KMS-11 (cell line): ENCODE results near the gene LHX1.

Source experiments
- H2AFZ ChIP-seq: fragments of 200-600 bp; sonication (generic); 2 replicates; pipeline ENCODE4 v1.6.1; 2016; ENCODE audit warnings: antibody characterized with exemption, mixed run types, low read depth
- H3K27ac ChIP-seq: fragments of 200-600 bp; sonication (generic); 2 replicates; pipeline ENCODE4 v1.6.1; 2016; ENCODE audit warnings: mild to moderate bottlenecking, mixed run types
- H3K27me3 ChIP-seq: fragments of 200-600 bp; sonication (generic); 2 replicates; pipeline ENCODE4 v1.6.1; 2017; ENCODE audit warnings: mild to moderate bottlenecking, low read depth, mixed run types, moderate library complexity; ENCODE audit not compliant: insufficient read depth
- H3K36me3 ChIP-seq: fragments of 200-600 bp; sonication (generic); 2 replicates; pipeline ENCODE4 v1.6.1; 2017; ENCODE audit warnings: mild to moderate bottlenecking, mixed run types; ENCODE audit not compliant: insufficient read depth
- H3K4me1 ChIP-seq: fragments of 200-600 bp; sonication (generic); 2 replicates; pipeline ENCODE4 v1.6.1; 2016; ENCODE audit warnings: mild to moderate bottlenecking, low read depth, mixed run types; ENCODE audit not compliant: poor library complexity, severe bottlenecking
- H3K4me2 ChIP-seq: fragments of 200-600 bp; sonication (generic); 2 replicates; pipeline ENCODE4 v1.7.0; 2016; ENCODE audit warnings: mild to moderate bottlenecking, mixed run types
- H3K4me3 ChIP-seq: fragments of 200-600 bp; sonication (generic); IDR thresholded peaks from 2 replicates; pipeline ENCODE4 v1.6.1; 2017; ENCODE audit warnings: low read depth, low read length, mixed read lengths; ENCODE audit not compliant: insufficient read depth
- H3K79me2 ChIP-seq: fragments of 200-600 bp; sonication (generic); 2 replicates; pipeline ENCODE4 v1.6.1; 2016; ENCODE audit warnings: low read depth, mixed run types; ENCODE audit not compliant: insufficient read depth
- H3K9ac ChIP-seq: fragments of 200-600 bp; sonication (generic); 2 replicates; pipeline ENCODE4 v1.6.1; 2016; ENCODE audit warnings: mild to moderate bottlenecking, mixed run types
- H4K20me1 ChIP-seq: fragments of 200-600 bp; sonication (generic); 2 replicates; pipeline ENCODE4 v1.6.1; 2016; ENCODE audit warnings: mild to moderate bottlenecking, mixed run types; ENCODE audit not compliant: insufficient read depth
- CTCF ChIP-seq: fragments of 200-600 bp; sonication (generic); conservative IDR thresholded peaks from 2 replicates; pipeline ENCODE4 v1.6.1; 2017; ENCODE audit warnings: low read depth, mild to moderate bottlenecking, antibody characterized with exemption, low read length, moderate library complexity, mixed read lengths

Gene LHX1

DNA sequence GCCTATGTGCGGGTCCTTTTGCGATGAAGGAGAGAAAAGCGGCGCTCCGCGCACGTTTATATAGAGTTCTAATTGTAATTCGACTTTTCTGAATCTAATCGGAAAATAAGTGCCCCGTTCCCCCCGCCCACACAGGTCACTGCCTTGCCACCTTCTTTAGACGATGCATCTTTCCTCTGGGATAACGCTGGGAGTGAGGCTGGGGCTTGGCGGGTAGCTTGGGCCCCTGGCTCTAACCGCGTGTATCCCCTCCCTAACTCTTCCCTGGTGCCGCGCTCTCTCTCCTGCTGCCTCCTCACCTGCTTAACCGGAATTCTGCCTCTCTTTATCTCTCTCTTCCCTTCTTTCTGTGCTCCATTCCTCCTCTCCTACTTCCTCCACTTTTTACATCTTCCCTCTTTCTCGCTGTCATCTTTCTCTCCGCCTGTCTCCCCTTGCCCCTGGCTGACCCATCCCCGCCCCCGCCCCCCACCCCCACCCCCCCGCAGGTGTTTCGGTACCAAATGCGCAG is 2.6 kb downstream of the LHX1 start:
- no peak overlapping the region for H3K27ac ChIP-seq
- no peaks in the 10 kb centered on the region for H3K79me2 ChIP-seq
- no peaks in the 10 kb centered on the region for H4K20me1 ChIP-seq
- no peak overlapping the region for H3K9ac ChIP-seq
- no peaks in the 10 kb centered on the region for H3K36me3 ChIP-seq
- no peak overlapping the region for H3K4me3 ChIP-seq
- no peak overlapping the region for H2AFZ ChIP-seq
- peaks cover 81% of the 10 kb centered on the region for H3K27me3 ChIP-seq
- no peak for TF ChIP-seq CTCF
- no peaks in the 10 kb centered on the region for H3K4me1 ChIP-seq
- no peak overlapping the region for H3K4me2 ChIP-seq

GRCh38 chr17:36940313-36941264 is 3.3 kb downstream of the LHX1 start:
- peaks cover 75% of the 10 kb centered on the region for H3K27me3 ChIP-seq
- H3K4me3 ChIP-seq: no peak overlapping the region
- no peaks in the 10 kb centered on the region for H4K20me1 ChIP-seq
- no peak overlapping the region for H3K4me2 ChIP-seq
- no peaks in the 10 kb centered on the region for H3K79me2 ChIP-seq
- no peak overlapping the region for H3K9ac ChIP-seq
- H2AFZ ChIP-seq: no peak overlapping the region
- H3K4me1 ChIP-seq: no peaks in the 10 kb centered on the region
- H3K36me3 ChIP-seq: no peaks in the 10 kb centered on the region
- no peak for TF ChIP-seq CTCF
- H3K27ac ChIP-seq: no peak overlapping the region

GRCh38 chr17:36941265-36942010 is 4.2 kb downstream of the LHX1 start:
- no peak overlapping the region for H3K4me2 ChIP-seq
- no peaks in the 10 kb centered on the region for H3K79me2 ChIP-seq
- H3K4me1 ChIP-seq: no peaks in the 10 kb centered on the region
- no peak overlapping the region for H3K27ac ChIP-seq
- no peak overlapping the region for H3K4me3 ChIP-seq
- H2AFZ ChIP-seq: no peak overlapping the region
- no peaks in the 10 kb centered on the region for H3K36me3 ChIP-seq
- TF ChIP-seq CTCF: no peak
- H4K20me1 ChIP-seq: no peaks in the 10 kb centered on the region
- H3K9ac ChIP-seq: no peak overlapping the region
- H3K27me3 ChIP-seq: peaks cover 66% of the 10 kb centered on the region

GRCh38 chr17:36942019-36942599 is 4.8 kb downstream of the LHX1 start:
- H3K9ac ChIP-seq: no peak overlapping the region
- no peak overlapping the region for H2AFZ ChIP-seq
- H3K36me3 ChIP-seq: no peaks in the 10 kb centered on the region
- no peaks in the 10 kb centered on the region for H3K4me1 ChIP-seq
- H3K27ac ChIP-seq: no peak overlapping the region
- H3K27me3 ChIP-seq: peaks cover 60% of the 10 kb centered on the region
- no peaks in the 10 kb centered on the region for H4K20me1 ChIP-seq
- no peak overlapping the region for H3K4me2 ChIP-seq
- no peaks in the 10 kb centered on the region for H3K79me2 ChIP-seq
- TF ChIP-seq CTCF: no peak
- H3K4me3 ChIP-seq: no peak overlapping the region
